Suprapubic skin (tissue), 4 donors: ENCODE measurements around the gene C2orf49.

ENCODE experiments used
- CTCF ChIP-seq, 2 donors: fragments of 200-600 bp in 1 of 2; fragments of 450-650 bp in 1 of 2; sonication (generic) in 1 of 2; IDR thresholded peaks; one replicate each; pipeline ENCODE4 v1.5.1; 2016 to 2019; ENCODE audit warnings: antibody characterized with exemption in 2 of 2, mild to moderate bottlenecking in 1 of 2, moderate library complexity in 1 of 2
- POLR2A ChIP-seq, 2 donors: fragments of 450-650 bp; IDR thresholded peaks; one replicate each; pipeline ENCODE4 v1.6.1; 2017; ENCODE audit warnings: antibody characterized with exemption in 2 of 2, mild to moderate bottlenecking in 2 of 2, moderate library complexity in 2 of 2
- POLR2AphosphoS5 ChIP-seq, 3 donors: sonication (generic); formaldehyde crosslinking; IDR thresholded peaks; one replicate each; pipeline ENCODE4 v1.6.1; 2017; ENCODE audit warnings: antibody characterized with exemption in 3 of 3

- no peak for TF ChIP-seq CTCF (IDR thresholded peaks at IDR 0.05)
- no peak for TF ChIP-seq POLR2AphosphoS5 (IDR thresholded peaks at IDR 0.05)
- TF ChIP-seq POLR2A (IDR thresholded peaks at IDR 0.05) = no peak
Observed at GRCh38 chr2:105330681-105331375, 6.5 kb upstream of the C2orf49 start.
